RKO (cell line): ENCODE results near the gene TPPP2.

ENCODE experiments used
- DNase-seq: peaks from one replicate; pipeline ENCODE4 v3.0.0-alpha.2; 2016; ENCODE audit warnings: low spot score

TPPP2 gene

DNA sequence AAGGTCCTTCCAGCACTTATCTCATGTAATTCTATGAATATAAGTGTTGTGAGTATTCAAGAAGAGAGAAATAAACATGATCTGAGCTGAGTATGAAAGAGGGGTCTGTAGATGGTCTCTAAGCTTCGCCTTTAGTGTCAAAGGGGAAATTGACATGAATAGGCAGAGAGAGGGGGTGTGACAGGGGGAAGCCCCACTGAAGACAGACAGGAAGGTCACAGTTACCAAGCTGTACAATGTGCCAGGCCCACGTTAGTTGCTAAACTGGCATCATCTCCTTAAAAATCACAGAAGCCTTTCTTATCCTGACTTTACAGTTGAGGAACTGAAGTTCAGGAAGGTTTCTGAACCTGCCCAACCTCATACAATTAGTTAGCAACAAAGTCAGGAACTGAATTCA lies 47.7 kb downstream of the TPPP2 start:
- DNase-seq: no peak

DNA sequence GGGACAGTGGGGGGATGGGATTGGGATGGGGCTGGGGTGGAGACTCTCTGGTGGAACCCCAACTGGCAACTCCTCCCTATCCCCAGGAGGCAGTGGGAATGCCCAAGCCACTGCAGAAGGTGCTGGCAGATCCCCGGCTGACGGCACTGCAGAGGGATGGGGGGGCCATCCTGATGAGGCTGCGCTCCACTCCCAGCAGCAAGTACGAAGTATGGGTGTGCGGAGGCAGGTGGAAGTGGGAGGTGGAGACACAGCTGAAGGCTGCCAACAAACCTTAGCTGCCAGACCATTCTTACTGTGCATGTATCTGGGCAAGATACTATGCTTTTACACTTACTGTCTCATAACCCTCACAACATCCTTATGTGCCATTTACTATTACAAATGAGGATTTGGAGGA lies 48.3 kb downstream of the TPPP2 start:
- DNase-seq: no peak

GRCh38 chr14:21078726-21079125 lies 48.7 kb downstream of the TPPP2 start:
- no peak for DNase-seq

DNA sequence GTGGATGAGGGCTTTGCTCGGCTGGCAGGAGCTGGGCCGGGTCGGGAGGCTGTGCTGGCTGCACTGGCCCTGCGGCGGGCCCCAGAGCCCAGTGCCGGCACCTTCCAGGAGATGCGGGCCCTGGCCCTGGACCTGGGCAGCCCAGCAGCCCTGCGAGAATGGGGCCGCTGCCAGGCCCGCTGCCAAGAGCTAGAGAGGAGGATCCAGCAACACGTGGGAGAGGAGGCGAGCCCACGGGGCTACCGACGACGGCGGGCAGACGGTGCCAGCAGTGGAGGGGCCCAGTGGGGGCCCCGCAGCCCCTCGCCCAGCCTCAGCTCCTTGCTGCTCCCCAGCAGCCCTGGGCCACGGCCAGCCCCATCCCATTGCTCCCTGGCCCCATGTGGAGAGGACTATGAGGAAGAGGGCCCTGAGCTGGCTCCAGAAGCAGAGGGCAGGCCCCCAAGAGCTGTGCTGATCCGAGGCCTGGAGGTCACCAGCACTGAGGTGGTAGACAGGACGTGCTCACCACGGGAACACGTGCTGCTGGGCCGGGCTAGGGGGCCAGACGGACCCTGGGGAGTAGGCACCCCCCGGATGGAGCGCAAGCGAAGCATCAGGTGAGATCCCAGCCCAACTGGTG lies 51.6 kb downstream of the TPPP2 start:
- DNase-seq: no peak
